PC-9 (cell line): ENCODE data around the gene C20orf202. TPM values are rescaled to one million over a fixed set of nuclear protein-coding genes. Genes with fewer than 3 reads are reported as not detected.

Experiments used
- BruUV-seq: library from RNA; stranded (reverse); fragments of 400-500 nt; replicated peaks from 2 replicates; lab custom pipeline; 2021; lab: Mats Ljungman, UMichigan
- CTCF ChIA-PET: fragments of 300-600 bp; sonication (Branson Sonifier 250); formaldehyde crosslinking; loops from one replicate; lab custom pipeline; 2022; ENCODE audit warnings: antibody characterized with exemption; lab: Charles Lee
- POLR2A ChIA-PET: fragments of 300-600 bp; sonication (Branson Sonifier 250); formaldehyde crosslinking; loops from one replicate; lab custom pipeline; 2022; ENCODE audit warnings: antibody characterized with exemption; ENCODE audit not compliant: unreplicated experiment; lab: Charles Lee
- DNase-seq, 2 experiments: peaks; one replicate each; pipeline versions ENCODE4 v3.0.0 to v3.0.0-alpha.2; 2015 to 2022; ENCODE audit warnings: mixed read lengths in 1 of 2
- H2AFZ ChIP-seq: fragments of 200-600 bp; sonication (generic); 2 replicates; pipeline ENCODE4 v1.8.1; 2017; ENCODE audit warnings: antibody characterized with exemption
- H3F3A ChIP-seq: fragments of 200-600 bp; sonication (generic); 2 replicates; pipeline ENCODE4 v1.8.1; 2017; ENCODE audit warnings: antibody characterized with exemption, mild to moderate bottlenecking, low read depth; ENCODE audit not compliant: insufficient read depth
- H3K27ac ChIP-seq: fragments of 200-600 bp; sonication (generic); 2 replicates; pipeline ENCODE4 v1.6.1; 2016; ENCODE audit warnings: mixed run types
- H3K27me3 ChIP-seq: fragments of 200-600 bp; sonication (generic); 2 replicates; pipeline ENCODE4 v1.6.1; 2016; ENCODE audit warnings: low read depth, mixed run types; ENCODE audit not compliant: insufficient read depth
- H3K36me3 ChIP-seq: fragments of 200-600 bp; sonication (generic); 2 replicates; pipeline ENCODE4 v1.6.1; 2016; ENCODE audit warnings: low read depth, mixed run types
- H3K4me1 ChIP-seq: fragments of 200-600 bp; sonication (generic); replicated peaks from 2 replicates; pipeline ENCODE4 v1.6.1; 2016; ENCODE audit warnings: mixed run types; ENCODE audit not compliant: insufficient read depth
- H3K4me2 ChIP-seq: fragments of 200-600 bp; sonication (generic); 2 replicates; pipeline ENCODE4 v1.6.1; 2017; ENCODE audit warnings: mixed run types
- H3K4me3 ChIP-seq: fragments of 200-600 bp; sonication (generic); 2 replicates; pipeline ENCODE4 v1.6.1; 2016; ENCODE audit warnings: mixed run types
- H3K79me2 ChIP-seq: fragments of 200-600 bp; sonication (generic); 2 replicates; pipeline ENCODE4 v1.6.1; 2017; ENCODE audit warnings: low read depth, mixed run types
- H3K9me2 ChIP-seq: fragments of 200-600 bp; sonication (generic); 2 replicates; pipeline ENCODE4 v1.8.1; 2017; ENCODE audit warnings: mild to moderate bottlenecking; ENCODE audit not compliant: insufficient read depth
- H3K9me3 ChIP-seq: fragments of 200-600 bp; sonication (generic); 2 replicates; pipeline ENCODE4 v1.8.1; 2016; ENCODE audit warnings: low read depth; ENCODE audit not compliant: insufficient read depth
- H4K20me1 ChIP-seq: fragments of 200-600 bp; sonication (generic); 2 replicates; pipeline ENCODE4 v1.8.1; 2017; ENCODE audit not compliant: insufficient read depth
- CTCF ChIP-seq: fragments of 200-600 bp; sonication (generic); conservative IDR thresholded peaks from 2 replicates; pipeline ENCODE4 v1.6.1; 2017; ENCODE audit warnings: mixed run types, antibody characterized with exemption, mild to moderate bottlenecking, moderate library complexity
- EZH2 ChIP-seq: fragments of 200-600 bp; sonication (generic); IDR thresholded peaks from 2 replicates; pipeline ENCODE4 v1.8.0; 2017; ENCODE audit warnings: antibody characterized with exemption, low read depth
- intact Hi-C: fragments of 100-400 bp; cut with micrococcal nuclease; formaldehyde crosslinking; loops from one replicate; pipeline ENCODE4 v1.10.0; 2022; ENCODE audit not compliant: unreplicated experiment
- total RNA-seq: library from RNA; stranded (reverse); gene quantifications from 2 replicates; pipeline ENCODE4 v1.2.3, GENCODE V29; 2021

The C20orf202 gene
- total RNA-seq, 1 experiment from 2014 or later = not detected

- DNase-seq = no peak
- no peak overlapping the region for H2AFZ ChIP-seq
Measured at GRCh38 chr20:1210501-1210900, 7.2 kb downstream of the C20orf202 start.

GRCh38 chr20:1212023-1212422, 8.8 kb downstream of the C20orf202 start:
- Histone ChIP-seq H2AFZ (no peak overlapping the region), H3K4me3 (no peak overlapping the region), H3K4me2 (no peak overlapping the region), H3K36me3 (no peaks in the 10 kb centered on the region), H3K4me1 (no peaks in the 10 kb centered on the region), H3K9me2 (no peaks in the 10 kb centered on the region), H4K20me1 (no peaks in the 10 kb centered on the region), H3K27me3 (peaks cover 77% of the 10 kb centered on the region), H3K27ac (no peak overlapping the region), H3K79me2 (no peaks in the 10 kb centered on the region), H3K9me3 (no peaks in the 10 kb centered on the region), H3F3A (no peaks in the 10 kb centered on the region)
- CTCF ChIA-PET = no interaction called here
- BruUV-seq = no TSS peak
- DNase-seq = no peak
- POLR2A ChIA-PET = no interaction called here
- intact Hi-C loops = loop anchor here (5.0 kb wide), 1 partner anchor 255 kb away; no protein-coding TSS in a partner anchor
- TF ChIP-seq EZH2 (no peak), CTCF (no peak)

More at GRCh38 chr20:1210501-1210900, 7.2 kb downstream of the C20orf202 start:
- POLR2A ChIA-PET = no interaction called here
- no peak for TF ChIP-seq EZH2
- no peak for TF ChIP-seq CTCF
- peaks cover 73% of the 10 kb centered on the region for H3K27me3 ChIP-seq
- no peaks in the 10 kb centered on the region for H3K9me3 ChIP-seq
- no peaks in the 10 kb centered on the region for H3K4me1 ChIP-seq
- intact Hi-C loops = loop anchor here (5.0 kb wide), 1 partner anchor 253 kb away; no protein-coding TSS in a partner anchor
- no peaks in the 10 kb centered on the region for H4K20me1 ChIP-seq
- H3K4me3 ChIP-seq = no peak overlapping the region
- no peak overlapping the region for H3K27ac ChIP-seq
- BruUV-seq = no TSS peak
- CTCF ChIA-PET = interaction anchor here (0.7 kb wide), 1 partner anchor 1089 kb away, joined by 3 read pairs; no protein-coding TSS in a partner anchor
- no peaks in the 10 kb centered on the region for H3K9me2 ChIP-seq
- no peaks in the 10 kb centered on the region for H3K36me3 ChIP-seq
- no peaks in the 10 kb centered on the region for H3K79me2 ChIP-seq
- H3F3A ChIP-seq = no peaks in the 10 kb centered on the region
- H3K4me2 ChIP-seq = no peak overlapping the region

- H3K4me3 ChIP-seq = no peak overlapping the region
- no peaks in the 10 kb centered on the region for H3K4me1 ChIP-seq
- H3F3A ChIP-seq = no peaks in the 10 kb centered on the region
- CTCF ChIA-PET = no interaction called here
- no peaks in the 10 kb centered on the region for H3K36me3 ChIP-seq
- no peaks in the 10 kb centered on the region for H4K20me1 ChIP-seq
- no peak for TF ChIP-seq EZH2
- peak; percentile 82 for TF ChIP-seq CTCF
- BruUV-seq = no TSS peak
- no peaks in the 10 kb centered on the region for H3K9me3 ChIP-seq
- POLR2A ChIA-PET = no interaction called here
- H3K27me3 ChIP-seq = peaks cover 77% of the 10 kb centered on the region
- H3K27ac ChIP-seq = no peak overlapping the region
- H3K9me2 ChIP-seq = no peaks in the 10 kb centered on the region
- DNase-seq = peak in 1 of 2 experiments; percentile 61
- H3K79me2 ChIP-seq = no peaks in the 10 kb centered on the region
- intact Hi-C loops = loop anchor here (1.0 to 5.0 kb wide), 2 partner anchors 256 to 397 kb away; no protein-coding TSS in a partner anchor
- no peak overlapping the region for H2AFZ ChIP-seq
- peak overlapping the region; percentile 17; the same call in 1 of the 2 replicates for H3K4me2 ChIP-seq
Measured at GRCh38 chr20:1212607-1213396, 9.5 kb downstream of the C20orf202 start.
